Activated effector memory CD4-positive, alpha-beta T cell treated with Interleukin-2 at 50 U/mL for 16 hours (primary cell): ENCODE results near the gene COX6B1.
"Not testable (repeated sequence)": the region's sequence is repeated elsewhere in the genome, so short reads cannot be mapped to it uniquely, and the experiment has no call there.

Experiments
- DNase-seq: peaks from one replicate; pipeline ENCODE4 v3.0.0-alpha.2; 2020

COX6B1 gene

GRCh38 chr19:35648017-35648961 is at the start of gene COX6B1:
TSS of gene COX6B1 (plus strand) at chr19:35648323. CDS start at chr19:35651244, 2,921 bp downstream.
- peak; percentile 87 for DNase-seq

- DNase-seq = no peak
Observed at GRCh38 chr19:35601971-35602370, 46.2 kb upstream of the COX6B1 start.

- DNase-seq = not testable (repeated sequence)
Observed at GRCh38 chr19:35604436-35604835, 43.7 kb upstream of the COX6B1 start.

- DNase-seq = not testable (repeated sequence)
Observed at GRCh38 chr19:35607170-35607569, 41.0 kb upstream of the COX6B1 start.

GRCh38 chr19:35607661-35608060 is 40.5 kb upstream of the COX6B1 start:
- no peak for DNase-seq

- DNase-seq = no peak
Observed at GRCh38 chr19:35608251-35608650, 39.9 kb upstream of the COX6B1 start.

- peak; percentile 37 for DNase-seq
Observed at GRCh38 chr19:35609851-35610353, 38.2 kb upstream of the COX6B1 start.

GRCh38 chr19:35612224-35612558 is 35.9 kb upstream of the COX6B1 start:
- DNase-seq = no peak

- peak; percentile 93 for DNase-seq
Observed at GRCh38 chr19:35612559-35613321, 35.4 kb upstream of the COX6B1 start, which contains the start of gene HAUS5. TSS of gene HAUS5 (plus strand) at chr19:35612735. CDS start at chr19:35612795, 60 bp downstream.

- DNase-seq = no peak
Observed at GRCh38 chr19:35613574-35613973, 34.5 kb upstream of the COX6B1 start.

- no peak for DNase-seq
Observed at GRCh38 chr19:35615036-35615435, 33.1 kb upstream of the COX6B1 start.

- no peak for DNase-seq
Observed at GRCh38 chr19:35618857-35619256, 29.3 kb upstream of the COX6B1 start.

- no peak for DNase-seq
Observed at GRCh38 chr19:35619290-35619923, 28.7 kb upstream of the COX6B1 start.

GRCh38 chr19:35620001-35620400 is 28.1 kb upstream of the COX6B1 start:
- no peak for DNase-seq

- DNase-seq = no peak
Observed at GRCh38 chr19:35621708-35622107, 26.4 kb upstream of the COX6B1 start.

GRCh38 chr19:35622750-35623149 is 25.4 kb upstream of the COX6B1 start:
- DNase-seq = no peak

GRCh38 chr19:35623327-35624010 is 24.7 kb upstream of the COX6B1 start:
- DNase-seq = no peak

GRCh38 chr19:35628264-35628564 is 19.9 kb upstream of the COX6B1 start:
- DNase-seq = no peak

GRCh38 chr19:35628565-35629331 is 19.4 kb upstream of the COX6B1 start, which contains the start of gene RBM42:
TSS of gene RBM42 (plus strand) at chr19:35629036. CDS start at chr19:35629154, 118 bp downstream.
- DNase-seq = peak; percentile 93

GRCh38 chr19:35629332-35629633 is 18.8 kb upstream of the COX6B1 start:
- no peak for DNase-seq

- DNase-seq = no peak
Observed at GRCh38 chr19:35633727-35634440, 14.2 kb upstream of the COX6B1 start.
